Endothelial cell of umbilical vein (primary cell): ENCODE data around the gene KDM3B.

ENCODE experiments used
- EZH2 ChIP-seq: IDR thresholded peaks from 2 replicates; pipeline ENCODE4 v1.6.1; 2012; ENCODE audit warnings: borderline replicate concordance, low read depth, mild to moderate bottlenecking, moderate library complexity, low read length, inconsistent platforms; ENCODE audit not compliant: severe bottlenecking
- FOS ChIP-seq: IDR thresholded peaks from 2 replicates; pipeline ENCODE4 v1.6.1; 2011; ENCODE audit warnings: mild to moderate bottlenecking, low read length, moderate library complexity, borderline replicate concordance; ENCODE audit not compliant: insufficient read depth
- GATA2 ChIP-seq: IDR thresholded peaks from 2 replicates; pipeline ENCODE4 v1.7.0; 2011; ENCODE audit warnings: low read depth, mild to moderate bottlenecking, moderate library complexity, mixed read lengths, low read length; ENCODE audit not compliant: insufficient read length, insufficient read depth
- JUN ChIP-seq: IDR thresholded peaks from 2 replicates; pipeline ENCODE4 v1.6.1; 2011; ENCODE audit warnings: borderline replicate concordance, low read depth; ENCODE audit not compliant: insufficient read length, insufficient read depth
- MYC ChIP-seq: IDR thresholded peaks from one replicate; pipeline ENCODE4 v1.6.1; 2011; ENCODE audit warnings: mild to moderate bottlenecking, low read depth, low read length
- POLR2A ChIP-seq: IDR thresholded peaks from 2 replicates; pipeline ENCODE4 v1.6.1; 2012; ENCODE audit warnings: low read depth, mild to moderate bottlenecking, control low read depth, low read length
- POLR2AphosphoS5 ChIP-seq: IDR thresholded peaks from 2 replicates; pipeline ENCODE4 v1.6.1; 2012; ENCODE audit warnings: low read depth, mild to moderate bottlenecking, control low read depth, low read length, moderate library complexity; ENCODE audit not compliant: insufficient read depth
- TF ChIP-seq, protein P1 (sequence below), 2 donors: IDR thresholded peaks; 1 replicate in 1 of 2; 2 replicates in 1 of 2; pipeline ENCODE4 v1.5.1; 2011; ENCODE audit warnings: low read length in 2 of 2, mild to moderate bottlenecking in 2 of 2, moderate library complexity in 2 of 2, control low read depth in 1 of 2, inconsistent platforms in 1 of 2, low read depth in 1 of 2; ENCODE audit not compliant: insufficient read depth in 1 of 2; ENCODE audit errors: extremely low read depth in 1 of 2
- TF ChIP-seq, protein P2 (sequence below): IDR thresholded peaks from 2 replicates; pipeline ENCODE4 v1.6.1; 2011; ENCODE audit not compliant: insufficient read depth, insufficient read length

DNA sequence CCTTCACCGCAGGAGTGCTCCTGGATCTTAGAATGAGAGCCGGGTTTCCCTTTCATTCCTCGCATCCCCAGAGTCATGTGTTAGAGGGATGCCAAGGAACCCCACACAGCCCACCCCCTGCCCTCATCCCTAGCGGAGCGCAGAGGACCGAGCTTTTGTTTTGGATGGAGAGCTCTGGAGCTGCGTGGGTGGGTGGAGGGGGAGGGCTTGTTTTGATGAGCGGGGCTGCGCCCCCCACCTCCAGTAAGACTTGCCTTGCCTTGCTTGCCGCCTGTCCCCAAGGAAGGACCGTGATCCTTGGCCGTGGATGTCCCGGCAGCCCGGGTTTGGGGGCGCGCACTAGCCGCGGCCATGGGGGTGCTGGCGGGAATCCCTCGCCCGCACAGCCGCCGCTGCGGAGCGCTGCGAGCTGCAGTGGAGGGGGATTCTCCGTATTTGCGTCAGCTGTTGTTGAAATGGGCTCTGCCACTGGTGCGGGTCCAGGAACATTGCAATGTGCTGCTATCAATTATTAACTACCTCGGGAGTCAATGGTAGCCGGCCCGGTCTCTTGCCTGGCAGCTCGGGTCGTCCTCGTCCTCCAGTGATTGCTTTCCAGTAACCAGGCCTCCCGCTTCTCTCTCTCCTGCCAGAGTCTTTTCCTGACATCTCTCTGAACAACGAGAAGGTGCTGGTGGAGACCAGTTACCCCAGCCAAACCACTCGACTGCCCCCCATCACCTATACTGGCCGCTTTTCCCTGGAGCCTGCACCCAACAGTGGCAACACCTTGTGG lies 113.8 kb downstream of the KDM3B start:
- TF ChIP-seq POLR2AphosphoS5: no peak
- TF ChIP-seq, protein P1, sequence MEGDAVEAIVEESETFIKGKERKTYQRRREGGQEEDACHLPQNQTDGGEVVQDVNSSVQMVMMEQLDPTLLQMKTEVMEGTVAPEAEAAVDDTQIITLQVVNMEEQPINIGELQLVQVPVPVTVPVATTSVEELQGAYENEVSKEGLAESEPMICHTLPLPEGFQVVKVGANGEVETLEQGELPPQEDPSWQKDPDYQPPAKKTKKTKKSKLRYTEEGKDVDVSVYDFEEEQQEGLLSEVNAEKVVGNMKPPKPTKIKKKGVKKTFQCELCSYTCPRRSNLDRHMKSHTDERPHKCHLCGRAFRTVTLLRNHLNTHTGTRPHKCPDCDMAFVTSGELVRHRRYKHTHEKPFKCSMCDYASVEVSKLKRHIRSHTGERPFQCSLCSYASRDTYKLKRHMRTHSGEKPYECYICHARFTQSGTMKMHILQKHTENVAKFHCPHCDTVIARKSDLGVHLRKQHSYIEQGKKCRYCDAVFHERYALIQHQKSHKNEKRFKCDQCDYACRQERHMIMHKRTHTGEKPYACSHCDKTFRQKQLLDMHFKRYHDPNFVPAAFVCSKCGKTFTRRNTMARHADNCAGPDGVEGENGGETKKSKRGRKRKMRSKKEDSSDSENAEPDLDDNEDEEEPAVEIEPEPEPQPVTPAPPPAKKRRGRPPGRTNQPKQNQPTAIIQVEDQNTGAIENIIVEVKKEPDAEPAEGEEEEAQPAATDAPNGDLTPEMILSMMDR (IDR thresholded peaks at IDR 0.05; ENCODE audit: extremely low read depth in 1 of 2, insufficient read depth in 1 of 2, low read depth in 1 of 2, low read length in 2 of 2): no peak
- no peak for TF ChIP-seq POLR2A
- no peak for TF ChIP-seq FOS
- TF ChIP-seq, protein P2, sequence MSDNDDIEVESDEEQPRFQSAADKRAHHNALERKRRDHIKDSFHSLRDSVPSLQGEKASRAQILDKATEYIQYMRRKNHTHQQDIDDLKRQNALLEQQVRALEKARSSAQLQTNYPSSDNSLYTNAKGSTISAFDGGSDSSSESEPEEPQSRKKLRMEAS: no peak
- no peak for TF ChIP-seq EZH2
- TF ChIP-seq JUN: no peak
- TF ChIP-seq MYC: no peak
- no peak for TF ChIP-seq GATA2
